ENCODE results near the gene NMBR.
"Not testable (repeated sequence)": the region's sequence is repeated elsewhere in the genome, so short reads cannot be mapped to it uniquely, and the experiment has no call there.

The NMBR gene

GRCh38 chr6:142154336-142154735, 7.4 kb upstream of the NMBR start:
- no peak for DNase-seq

GRCh38 chr6:142153196-142153595, 6.3 kb upstream of the NMBR start:
- DNase-seq: no peak

- DNase-seq: no peak
These were observed 5.8 kb upstream of the NMBR start for GRCh38 chr6:142152746-142153145.

GRCh38 chr6:142141531-142141930, 5.4 kb downstream of the NMBR start:
- DNase-seq: not testable (repeated sequence)

- DNase-seq: no peak
These were observed 8.0 kb downstream of the NMBR start for GRCh38 chr6:142138876-142139275.

GRCh38 chr6:142132625-142133024, 14.3 kb downstream of the NMBR start, which contains the start of gene GJE1:
Gene GJE1, plus strand, starts transcription at chr6:142132925. Its CDS starts 234 bp downstream, at chr6:142133159.
- no peak for DNase-seq

GRCh38 chr6:142130814-142131213, 16.1 kb downstream of the NMBR start:
- DNase-seq: no peak

- no peak for DNase-seq
These were observed 25.6 kb downstream of the NMBR start for GRCh38 chr6:142121342-142121741.

- no peak for DNase-seq
These were observed 28.0 kb downstream of the NMBR start for GRCh38 chr6:142118925-142119324.

- DNase-seq: no peak
These were observed 28.6 kb downstream of the NMBR start for GRCh38 chr6:142118328-142118727.

- no peak for DNase-seq
These were observed 29.6 kb downstream of the NMBR start for GRCh38 chr6:142117366-142117765.

- DNase-seq: peak; percentile 47
These were observed 34.4 kb downstream of the NMBR start for GRCh38 chr6:142112451-142113061.

GRCh38 chr6:142110820-142111219, 36.1 kb downstream of the NMBR start:
- DNase-seq: not testable (repeated sequence)

GRCh38 chr6:142104820-142105219, 42.1 kb downstream of the NMBR start:
- not testable (repeated sequence) for DNase-seq

GRCh38 chr6:142088858-142089216, 58.1 kb downstream of the NMBR start:
- DNase-seq: no peak

- no peak for DNase-seq
These were observed 58.7 kb downstream of the NMBR start for GRCh38 chr6:142087950-142088857.

- DNase-seq: no peak
These were observed 67.8 kb downstream of the NMBR start for GRCh38 chr6:142079130-142079529.

GRCh38 chr6:142075516-142076101, 71.3 kb downstream of the NMBR start:
- no peak for DNase-seq

- no peak for DNase-seq
These were observed 72.4 kb downstream of the NMBR start for GRCh38 chr6:142074516-142074915.

GRCh38 chr6:142071981-142072380, 74.9 kb downstream of the NMBR start:
- DNase-seq: no peak

- DNase-seq: no peak
These were observed 78.5 kb downstream of the NMBR start for GRCh38 chr6:142068416-142068815.

GRCh38 chr6:142062861-142063260, 84.1 kb downstream of the NMBR start:
- not testable (repeated sequence) for DNase-seq

GRCh38 chr6:142058551-142059290, 88.2 kb downstream of the NMBR start:
- DNase-seq: no peak

Data from KG1 (cell line).